Measurements from ENCODE around the gene GTF3A. TPM values are rescaled to one million over a fixed set of nuclear protein-coding genes. Genes with fewer than 3 reads are reported as not detected.

The GTF3A gene
- total RNA-seq, 1 donor from 2014 or later, result 167 TPM

DNA sequence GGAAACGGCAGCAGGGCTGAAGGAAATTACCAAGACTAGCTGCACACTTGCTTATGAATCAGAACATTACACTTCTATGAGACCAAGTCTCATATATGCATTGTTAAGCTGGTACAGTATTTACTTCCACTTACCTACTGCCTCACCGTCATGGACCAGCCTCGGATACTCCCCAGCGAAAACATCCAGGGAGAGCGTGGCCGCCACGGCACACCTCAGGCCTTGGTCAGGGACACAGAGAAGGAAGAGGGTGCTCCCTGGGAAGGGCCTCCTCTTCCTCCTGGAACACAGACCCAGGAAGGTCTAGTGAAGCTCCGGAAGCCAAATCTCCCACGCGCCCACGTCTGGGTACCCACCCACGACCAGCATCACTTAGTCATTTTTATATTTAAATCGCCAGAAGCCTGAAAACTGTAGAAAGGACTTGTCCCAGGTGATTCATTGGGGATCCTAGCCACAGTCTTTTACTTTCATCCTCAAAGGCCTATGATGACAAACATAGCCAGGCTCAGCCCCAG is 50.4 kb downstream of the GTF3A start:
- no peak for DNase-seq (ENCODE audit: low spot score)

GRCh38 chr13:27476943-27477703 is 52.7 kb downstream of the GTF3A start:
- no peak for DNase-seq (ENCODE audit: low spot score)
- intact Hi-C loops (cut with DNase I), result no loop called here

More for the DNA sequence above, 50.4 kb downstream of the GTF3A start:
- intact Hi-C loops (cut with DNase I), result no loop called here

DNA sequence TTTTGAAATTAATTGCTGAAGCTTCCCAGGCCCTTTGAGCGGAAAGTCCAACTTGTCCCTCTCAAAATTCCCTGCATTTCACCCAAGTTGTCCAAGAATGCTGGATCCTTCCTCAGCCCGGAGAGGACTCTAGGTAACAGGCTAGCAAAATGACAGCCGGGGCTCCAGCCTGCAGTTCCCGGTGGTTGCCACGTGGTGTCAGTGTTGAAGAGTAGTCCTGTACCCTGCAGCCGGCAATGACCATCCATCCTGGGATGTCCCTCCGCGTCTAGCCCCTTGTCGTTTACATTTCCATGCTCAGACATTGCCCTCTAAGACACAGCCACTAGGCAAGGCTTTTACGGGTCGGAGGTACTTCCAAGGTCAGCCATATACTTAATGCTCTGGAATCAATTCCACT is 57.3 kb downstream of the GTF3A start:
- no peak for DNase-seq (ENCODE audit: low spot score)
- intact Hi-C loops (cut with DNase I), result no loop called here

DNA sequence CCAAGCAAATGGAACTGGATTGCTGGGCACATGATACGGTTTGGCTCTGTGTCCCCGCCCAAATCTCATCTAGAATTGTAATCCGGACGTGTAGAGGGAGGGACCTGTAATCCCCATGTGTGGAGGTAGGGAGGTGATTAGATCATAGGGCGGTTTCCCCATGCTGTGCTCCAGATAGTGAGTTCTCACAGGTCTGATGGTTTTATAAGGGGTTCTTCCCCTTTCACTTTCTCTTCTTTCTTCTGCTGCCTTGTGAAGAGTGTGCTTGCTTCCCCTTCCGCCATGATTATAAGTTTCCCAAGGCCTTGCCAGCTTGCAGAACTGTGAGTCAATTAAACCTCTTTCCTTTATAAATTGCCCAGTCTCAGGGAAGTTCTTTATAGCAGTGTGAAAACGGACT is 58.6 kb downstream of the GTF3A start:
- intact Hi-C loops (cut with DNase I), result no loop called here
- no peak for DNase-seq (ENCODE audit: low spot score)

DNA sequence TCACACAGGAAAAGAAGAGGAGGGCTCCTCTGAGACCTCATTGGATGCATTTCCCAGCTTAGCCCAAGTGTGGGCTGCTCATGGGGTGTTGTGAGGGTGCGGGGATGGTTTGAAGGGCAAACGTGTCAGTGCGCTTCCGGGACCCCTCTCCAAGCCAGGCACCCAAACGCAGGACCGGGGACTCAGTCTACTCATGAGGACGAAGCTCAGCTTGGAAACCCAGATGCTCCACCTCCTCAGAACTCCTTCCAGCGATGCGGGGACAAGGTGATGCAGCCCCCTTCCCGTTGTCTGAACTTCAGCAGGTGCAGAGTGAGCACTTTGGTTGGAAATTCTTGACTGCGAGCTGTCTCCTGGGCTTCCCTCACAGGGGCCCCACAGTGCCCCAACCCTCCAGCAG is 59.0 kb downstream of the GTF3A start:
- intact Hi-C loops (cut with DNase I), result no loop called here
- DNase-seq (ENCODE audit: low spot score), result no peak

Other genes with a start within 250 kb of the GTF3A start
- 512 TPM for gene RPL21, start 173.1 kb upstream of the GTF3A start, total RNA-seq
- 4.7 TPM for gene RASL11A, start 153.8 kb upstream of the GTF3A start, total RNA-seq
- 83.8 TPM for gene MTIF3, start 25.9 kb downstream of the GTF3A start, total RNA-seq
- 15.8 TPM for gene LNX2, start 195.9 kb downstream of the GTF3A start, total RNA-seq
- gene POLR1D, start 197.3 kb downstream of the GTF3A start, total RNA-seq, result 80.6 TPM

Data from cardiac septum (tissue), 1 donor.